Fibroblast of lung (primary cell): ENCODE measurements around the gene APPL1. TPM values are rescaled to one million over a fixed set of nuclear protein-coding genes. Genes with fewer than 3 reads are reported as not detected.

Experiments used
- DNase-seq, 2 donors: peaks; one replicate each; pipeline versions ENCODE4 v3.0.0 to v3.0.0-alpha.2; 2010; ENCODE audit warnings: low read depth in 2 of 2
- H2AFZ ChIP-seq: 2 replicates; pipeline ENCODE4 v1.5.1; 2012; ENCODE audit warnings: low read length, control low read depth, inconsistent platforms
- H3K27ac ChIP-seq: 2 replicates; pipeline ENCODE4 v1.5.1; 2011; ENCODE audit warnings: low read length, control low read depth; ENCODE audit not compliant: insufficient read depth
- H3K27me3 ChIP-seq: 2 replicates; pipeline ENCODE4 v1.5.1; 2011; ENCODE audit warnings: mild to moderate bottlenecking, low read length; ENCODE audit not compliant: control insufficient read depth, insufficient read depth
- H3K36me3 ChIP-seq: 2 replicates; pipeline ENCODE4 v1.5.1; 2011; ENCODE audit warnings: low read length; ENCODE audit not compliant: control insufficient read depth, insufficient read depth
- H3K4me1 ChIP-seq: 2 replicates; pipeline ENCODE4 v1.5.1; 2011; ENCODE audit warnings: low read length; ENCODE audit not compliant: control insufficient read depth, insufficient read depth; ENCODE audit errors: extremely low read depth
- H3K4me2 ChIP-seq: 2 replicates; pipeline ENCODE4 v1.5.1; 2011; ENCODE audit warnings: low read length, control low read depth; ENCODE audit not compliant: insufficient read depth; ENCODE audit errors: extremely low read depth
- H3K4me3 ChIP-seq, 4 experiments: fragments of 200-600 bp in 1 of 4; sonication (generic) in 1 of 4; replicated peaks in 1 of 4; 2 replicates each; pipeline ENCODE4 v1.5.1; 2011 to 2016; ENCODE audit warnings: low read length in 4 of 4, low read depth in 3 of 4, mild to moderate bottlenecking in 3 of 4, control low read depth in 2 of 4, inconsistent platforms in 1 of 4, mixed read lengths in 1 of 4; ENCODE audit not compliant: insufficient read depth in 1 of 4; ENCODE audit errors: control extremely low read depth in 1 of 4
- H3K79me2 ChIP-seq: 2 replicates; pipeline ENCODE4 v1.5.1; 2012; ENCODE audit warnings: mild to moderate bottlenecking, low read length, inconsistent platforms; ENCODE audit not compliant: control insufficient read depth, insufficient read depth
- H3K9ac ChIP-seq: 2 replicates; pipeline ENCODE4 v1.5.1; 2011; ENCODE audit warnings: mild to moderate bottlenecking, low read length, control low read depth; ENCODE audit not compliant: insufficient read depth
- H3K9me3 ChIP-seq: 2 replicates; pipeline ENCODE4 v1.5.1; 2012; ENCODE audit warnings: low read depth, low read length; ENCODE audit not compliant: control insufficient read depth, insufficient read depth
- H4K20me1 ChIP-seq: 2 replicates; pipeline ENCODE4 v1.5.1; 2011; ENCODE audit warnings: low read length; ENCODE audit not compliant: control insufficient read depth, insufficient read depth; ENCODE audit errors: extremely low read depth
- EZH2 ChIP-seq: IDR thresholded peaks from 2 replicates; pipeline ENCODE4 v1.5.1; 2012; ENCODE audit warnings: low read length, control low read depth, mild to moderate bottlenecking; ENCODE audit errors: missing control alignments
- polyA plus RNA-seq, 2 donors: library from polyadenylated mRNA; depleted of rRNA in 1 of 2; stranded (reverse) in 1 of 2; unstranded in 1 of 2; fragments of >200 nt; gene quantifications; 2 replicates each; pipeline ENCODE4 v1.2.1, GENCODE V29; 2011 to 2012; ENCODE audit warnings: missing spikeins in 1 of 2
- total RNA-seq: library from RNA; depleted of rRNA; stranded (reverse); fragments of >200 nt; gene quantifications from 2 replicates; pipeline ENCODE4 v1.2.1, GENCODE V29; 2014
- TF ChIP-seq, protein P1 (sequence below), 2 donors: IDR thresholded peaks in 1 of 2; conservative IDR thresholded peaks in 1 of 2; 1 replicate in 1 of 2; 2 replicates in 1 of 2; pipeline ENCODE4 v1.5.1; 2011 to 2012; ENCODE audit warnings: low read length in 2 of 2, control low read depth in 1 of 2, inconsistent platforms in 1 of 2, low read depth in 1 of 2, mild to moderate bottlenecking in 1 of 2

APPL1 gene
- total and polyA plus RNA-seq, 2 donors (not counting 1 experiment from before 2014, with no cell fraction given): 31.0 to 45.7 TPM

GRCh38 chr3:57309769-57310360 is 82.3 kb downstream of the APPL1 start:
- H3K4me1 ChIP-seq: no peaks in the 10 kb centered on the region
- no peaks in the 10 kb centered on the region for H3K36me3 ChIP-seq
- H3K27ac ChIP-seq: no peak overlapping the region
- no peaks in the 10 kb centered on the region for H3K9me3 ChIP-seq
- H2AFZ ChIP-seq: no peak overlapping the region
- H4K20me1 ChIP-seq: no peaks in the 10 kb centered on the region
- no peaks in the 10 kb centered on the region for H3K79me2 ChIP-seq
- H3K4me2 ChIP-seq: no peak overlapping the region
- no peaks in the 10 kb centered on the region for H3K27me3 ChIP-seq
- TF ChIP-seq, protein P1, sequence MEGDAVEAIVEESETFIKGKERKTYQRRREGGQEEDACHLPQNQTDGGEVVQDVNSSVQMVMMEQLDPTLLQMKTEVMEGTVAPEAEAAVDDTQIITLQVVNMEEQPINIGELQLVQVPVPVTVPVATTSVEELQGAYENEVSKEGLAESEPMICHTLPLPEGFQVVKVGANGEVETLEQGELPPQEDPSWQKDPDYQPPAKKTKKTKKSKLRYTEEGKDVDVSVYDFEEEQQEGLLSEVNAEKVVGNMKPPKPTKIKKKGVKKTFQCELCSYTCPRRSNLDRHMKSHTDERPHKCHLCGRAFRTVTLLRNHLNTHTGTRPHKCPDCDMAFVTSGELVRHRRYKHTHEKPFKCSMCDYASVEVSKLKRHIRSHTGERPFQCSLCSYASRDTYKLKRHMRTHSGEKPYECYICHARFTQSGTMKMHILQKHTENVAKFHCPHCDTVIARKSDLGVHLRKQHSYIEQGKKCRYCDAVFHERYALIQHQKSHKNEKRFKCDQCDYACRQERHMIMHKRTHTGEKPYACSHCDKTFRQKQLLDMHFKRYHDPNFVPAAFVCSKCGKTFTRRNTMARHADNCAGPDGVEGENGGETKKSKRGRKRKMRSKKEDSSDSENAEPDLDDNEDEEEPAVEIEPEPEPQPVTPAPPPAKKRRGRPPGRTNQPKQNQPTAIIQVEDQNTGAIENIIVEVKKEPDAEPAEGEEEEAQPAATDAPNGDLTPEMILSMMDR (conservative IDR thresholded peaks at IDR 0.05 in 1 of 2, IDR thresholded peaks at IDR 0.05 in 1 of 2; ENCODE audit: low read depth in 1 of 2, low read length in 2 of 2): no peak
- TF ChIP-seq EZH2: no peak
- no peak overlapping the region for H3K9ac ChIP-seq
- DNase-seq: no peak
- H3K4me3 ChIP-seq: no peak overlapping the region

DNA sequence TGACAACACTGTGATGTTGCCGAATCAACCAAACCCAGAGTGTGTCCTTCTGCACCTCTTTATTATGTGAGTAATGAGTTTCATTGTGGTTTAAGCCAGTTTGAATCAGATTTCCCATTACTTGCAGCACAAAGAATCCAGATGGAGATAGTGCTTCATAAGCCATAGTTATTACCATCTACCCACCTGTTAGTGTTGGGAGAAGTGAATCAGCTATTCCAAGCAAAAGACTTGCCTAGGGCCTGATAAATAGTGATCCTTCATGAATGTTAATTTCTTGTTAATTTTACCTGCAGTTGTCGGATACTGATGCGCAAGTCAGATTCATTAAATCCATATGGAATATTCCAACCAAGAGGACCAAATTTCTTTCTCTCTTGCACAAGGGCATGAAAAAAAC is 86.7 kb downstream of the APPL1 start:
- H3K4me2 ChIP-seq: no peak overlapping the region
- H3K27ac ChIP-seq: no peak overlapping the region
- H3K79me2 ChIP-seq: no peaks in the 10 kb centered on the region
- DNase-seq: no peak
- H3K9ac ChIP-seq: no peak overlapping the region
- TF ChIP-seq, protein P1 (conservative IDR thresholded peaks at IDR 0.05 in 1 of 2, IDR thresholded peaks at IDR 0.05 in 1 of 2; ENCODE audit: low read depth in 1 of 2, low read length in 2 of 2): no peak
- no peak for TF ChIP-seq EZH2
- no peak overlapping the region for H3K4me3 ChIP-seq
- H3K9me3 ChIP-seq: no peaks in the 10 kb centered on the region
- no peaks in the 10 kb centered on the region for H3K27me3 ChIP-seq
- no peaks in the 10 kb centered on the region for H3K4me1 ChIP-seq
- H4K20me1 ChIP-seq: no peaks in the 10 kb centered on the region
- H3K36me3 ChIP-seq: no peaks in the 10 kb centered on the region
- H2AFZ ChIP-seq: no peak overlapping the region

Other genes with a start within 250 kb of the APPL1 start
- gene SPATA12, start 167.1 kb upstream of the APPL1 start, total RNA-seq: not detected in 2 replicates
- gene SPATA12, start 167.1 kb upstream of the APPL1 start, polyA plus RNA-seq: 0.02 TPM in 1 of 2 replicates, not detected in the other
- gene IL17RD, start 62.4 kb upstream of the APPL1 start, total RNA-seq: 1.8 and 2.1 TPM in 2 replicates
- gene IL17RD, start 62.4 kb upstream of the APPL1 start, polyA plus RNA-seq: 0.60 and 3.1 TPM in 2 replicates
- gene HESX1, start 27.8 kb upstream of the APPL1 start, total RNA-seq: 0.26 and 0.99 TPM in 2 replicates
- 0.64 and 0.72 TPM in 2 replicates for gene HESX1, start 27.8 kb upstream of the APPL1 start, polyA plus RNA-seq
- not detected in 2 replicates for gene ASB14, start 65.0 kb downstream of the APPL1 start, total RNA-seq
- gene ASB14, start 65.0 kb downstream of the APPL1 start, polyA plus RNA-seq: not detected in 2 replicates